Fibroblast of gingiva (primary cell): Measurements from ENCODE around the gene GRID2.
A peak's percentile ranks its signal among the peaks of the same experiment; 100 is the strongest.
"Not testable (repeated sequence)": the region's sequence is repeated elsewhere in the genome, so short reads cannot be mapped to it uniquely, and the experiment has no call there.

Source experiments
- DNase-seq: peaks from one replicate; pipeline ENCODE4 v3.0.0-alpha.2; 2011; ENCODE audit warnings: low read depth

The GRID2 gene

GRCh38 chr4:93199492-93199891 is 895.7 kb downstream of the GRID2 start:
- DNase-seq: peak; percentile 41

DNA sequence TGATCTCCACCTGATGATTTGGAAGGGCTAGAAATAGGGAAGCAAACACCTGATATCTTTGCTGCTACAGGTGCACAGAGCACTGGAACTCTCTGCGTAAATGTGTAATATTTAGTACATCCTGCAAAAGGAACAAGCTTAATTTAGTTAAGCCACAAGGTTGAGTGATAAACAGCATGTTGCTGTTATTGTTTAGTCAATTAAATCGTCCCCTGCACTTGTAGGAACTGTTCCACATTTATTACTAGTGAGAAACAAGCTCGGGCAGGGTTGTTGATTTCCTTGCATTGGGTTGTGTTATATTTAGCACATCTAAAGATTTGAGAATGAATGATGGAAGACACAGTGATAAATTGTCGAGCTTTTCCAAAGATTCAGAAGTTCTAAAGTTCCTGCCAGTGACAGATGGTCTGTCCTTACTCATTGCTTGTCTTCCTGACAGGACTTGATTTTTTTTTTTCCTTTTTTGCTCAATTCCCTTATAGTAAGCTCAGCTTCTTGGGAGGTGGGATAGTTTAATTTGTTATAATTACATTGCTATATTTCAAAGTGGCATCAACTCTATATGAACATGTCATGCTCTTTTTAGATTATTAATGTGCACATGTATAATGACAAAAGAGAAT is 897.8 kb downstream of the GRID2 start:
- no peak for DNase-seq

GRCh38 chr4:93203708-93204107 is 899.9 kb downstream of the GRID2 start:
- DNase-seq: no peak

DNA sequence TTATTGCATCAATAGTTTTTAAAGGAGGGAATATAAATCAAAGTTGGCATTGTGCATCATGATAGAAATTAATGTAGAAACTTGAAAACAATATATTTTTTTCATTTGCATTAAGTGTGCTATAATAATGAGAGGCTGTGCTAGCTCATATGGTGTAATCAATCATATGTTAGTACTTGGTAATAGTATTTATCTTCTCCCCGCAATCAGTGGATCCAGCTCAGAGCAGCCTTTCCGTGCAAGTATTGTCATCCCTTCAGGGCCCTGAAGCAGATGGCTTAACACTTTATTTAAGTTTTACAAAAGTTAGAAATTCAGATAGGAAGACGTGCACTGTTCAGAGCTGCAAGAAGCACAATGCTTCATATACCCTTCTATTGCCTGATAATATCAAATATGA is 908.5 kb downstream of the GRID2 start:
- no peak for DNase-seq

- DNase-seq: no peak
Observed at GRCh38 chr4:93216646-93217045, 912.9 kb downstream of the GRID2 start.

DNA sequence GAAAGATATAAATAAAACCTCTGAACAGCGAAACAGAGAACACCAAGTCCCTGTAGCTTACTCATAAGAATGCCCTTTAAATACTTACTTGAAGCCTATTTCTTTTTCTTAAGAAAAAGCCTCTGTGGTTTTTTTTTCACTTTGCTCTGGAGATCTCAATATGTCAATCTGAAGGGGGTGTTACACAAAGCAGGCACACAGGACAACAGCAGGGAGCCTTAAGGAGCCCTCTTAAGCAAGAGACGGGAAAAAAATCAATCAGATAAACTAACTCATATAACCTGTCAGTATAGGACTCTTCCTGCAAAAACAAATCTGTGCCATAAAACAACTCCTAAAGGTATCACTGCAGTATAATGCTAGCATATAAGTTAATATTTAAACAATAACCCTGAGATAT is 913.7 kb downstream of the GRID2 start:
- no peak for DNase-seq

DNA sequence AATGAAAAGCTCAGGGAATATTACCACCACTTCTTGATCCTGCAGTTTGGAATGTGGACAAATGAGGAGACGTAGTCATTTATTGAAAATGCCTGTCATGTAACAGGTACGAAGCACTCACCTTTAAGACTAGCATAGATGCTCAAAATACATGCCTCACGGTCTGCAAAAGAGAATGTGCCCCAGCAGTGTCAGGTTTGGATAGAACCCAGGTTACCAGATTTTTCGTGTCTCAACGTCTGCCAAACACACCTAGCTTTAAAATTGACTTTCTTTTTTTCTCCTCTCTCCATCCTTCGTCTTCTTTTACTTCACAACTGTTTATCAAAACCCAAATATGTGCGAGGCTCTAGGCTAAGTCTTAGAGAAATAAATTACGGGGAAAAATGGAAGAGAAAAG is 918.0 kb downstream of the GRID2 start:
- no peak for DNase-seq

GRCh38 chr4:93228021-93228420 is 924.3 kb downstream of the GRID2 start:
- no peak for DNase-seq

DNA sequence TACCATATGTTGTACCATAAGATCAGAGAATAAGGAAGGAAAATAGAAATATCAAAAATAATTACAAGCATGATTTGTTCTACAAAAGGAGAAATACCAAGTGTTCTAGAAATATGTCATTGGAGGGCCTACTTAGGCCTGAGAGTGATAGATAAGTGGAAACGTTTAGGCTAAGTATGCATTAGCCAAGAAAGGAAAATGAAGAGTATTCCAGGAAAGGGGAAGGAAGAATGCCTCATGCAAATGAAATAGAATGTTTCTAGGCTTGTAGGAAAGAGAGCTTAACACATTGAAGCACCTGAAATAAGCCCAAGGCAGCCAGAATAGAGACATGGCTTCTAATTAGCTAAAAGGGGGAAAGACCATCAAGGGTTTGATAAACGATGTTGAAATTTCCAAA is 929.1 kb downstream of the GRID2 start:
- no peak for DNase-seq

DNA sequence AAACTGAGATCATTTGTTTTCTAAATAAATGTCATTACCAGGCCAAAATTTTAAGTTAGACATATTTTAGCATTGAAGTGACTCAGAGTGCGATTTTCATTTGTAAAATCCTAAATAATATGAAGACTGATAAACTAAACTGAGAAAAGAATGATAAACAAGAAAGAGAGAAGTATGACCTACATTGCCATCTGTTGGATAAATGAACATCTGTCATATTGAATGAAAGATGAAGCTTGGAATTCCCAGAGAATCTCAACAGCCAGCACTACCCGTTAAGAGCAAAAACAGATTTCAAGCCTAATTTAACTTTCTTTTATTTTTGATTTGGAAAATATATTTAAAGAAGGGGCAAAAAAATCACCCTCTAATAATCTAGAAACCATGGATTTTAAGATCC is 933.8 kb downstream of the GRID2 start:
- no peak for DNase-seq

DNA sequence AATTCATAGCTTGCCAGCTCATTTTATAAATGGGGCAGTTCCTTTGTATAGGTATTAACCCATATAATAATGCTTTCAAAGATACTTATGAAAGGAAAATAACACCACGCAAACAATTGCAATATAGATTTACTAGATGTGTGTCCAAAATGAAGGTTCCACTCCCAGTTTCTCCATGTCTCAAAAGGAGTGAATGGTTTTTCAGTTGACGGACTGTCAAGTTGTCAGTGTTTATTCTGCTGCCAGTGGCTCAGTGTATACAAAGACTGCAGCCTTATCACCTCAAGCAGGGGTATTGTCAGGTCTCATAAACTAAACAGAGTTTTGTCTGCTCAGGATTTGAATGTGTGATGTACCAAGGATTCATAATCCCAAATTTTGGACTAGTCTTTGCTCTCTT is 939.5 kb downstream of the GRID2 start:
- no peak for DNase-seq

DNA sequence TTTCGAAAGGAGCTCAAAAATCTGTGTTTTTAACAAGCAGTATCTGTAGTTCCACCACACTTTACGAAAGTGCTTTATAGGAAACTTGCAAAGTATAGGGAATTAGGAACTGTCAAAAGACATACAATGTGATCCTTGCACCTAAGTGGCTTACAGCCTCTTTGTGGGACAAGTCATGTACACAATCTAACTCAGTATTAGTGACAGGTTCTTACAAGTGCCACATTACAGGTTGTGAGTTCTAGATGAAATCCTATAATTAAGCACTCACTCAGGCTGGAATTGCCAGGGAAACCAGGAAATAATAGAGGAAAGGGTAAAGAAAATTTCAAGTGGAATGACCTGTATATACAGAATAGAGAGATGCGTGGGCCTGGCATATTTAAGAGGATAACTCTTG is 957.4 kb downstream of the GRID2 start:
- DNase-seq: no peak

DNA sequence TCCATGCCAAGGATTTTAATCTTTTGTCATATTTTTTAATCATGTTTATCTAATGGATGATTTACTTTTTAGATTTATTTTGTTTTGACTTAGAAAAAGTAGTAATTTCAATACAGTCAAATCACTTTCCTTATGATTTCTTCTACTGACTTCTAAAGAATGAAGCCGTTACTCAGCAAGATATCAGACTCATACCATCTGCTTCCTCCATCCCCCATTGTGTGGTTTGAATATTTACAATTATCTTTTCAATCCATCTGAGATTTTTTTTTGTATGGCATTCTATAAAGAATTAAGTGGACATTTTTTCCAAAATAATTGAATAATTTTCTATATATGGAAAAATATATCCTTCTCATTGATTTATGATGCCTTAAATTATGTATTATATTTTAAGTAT is 959.4 kb downstream of the GRID2 start:
- no peak for DNase-seq

- DNase-seq: no peak
Observed at GRCh38 chr4:93267747-93268146, 964.0 kb downstream of the GRID2 start.

GRCh38 chr4:93285346-93285745 is 981.6 kb downstream of the GRID2 start:
- DNase-seq: no peak

DNA sequence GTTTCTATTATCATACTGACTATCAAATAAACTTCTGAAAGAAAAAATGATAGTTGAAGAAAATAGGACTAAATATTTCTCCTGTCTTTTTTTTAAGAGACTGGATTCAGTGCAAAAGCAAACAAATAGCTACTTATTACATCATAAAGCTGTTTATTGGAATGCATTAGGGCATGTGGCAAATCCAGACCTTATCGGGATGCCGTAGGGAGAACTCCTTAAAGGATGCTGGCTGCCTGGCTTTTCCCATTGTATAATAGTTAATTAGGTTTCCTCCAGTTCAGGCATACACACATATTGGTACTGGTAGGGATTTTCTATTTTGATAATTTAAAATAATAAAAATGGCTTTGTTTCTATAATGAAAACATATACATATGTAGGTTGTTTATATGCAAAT is 985.5 kb downstream of the GRID2 start:
- no peak for DNase-seq

GRCh38 chr4:93289831-93290230 is 986.1 kb downstream of the GRID2 start:
- DNase-seq: no peak

GRCh38 chr4:93299118-93299517 is 995.4 kb downstream of the GRID2 start:
- no peak for DNase-seq

GRCh38 chr4:93300780-93301555 is 997.2 kb downstream of the GRID2 start:
- DNase-seq: not testable (repeated sequence)

DNA sequence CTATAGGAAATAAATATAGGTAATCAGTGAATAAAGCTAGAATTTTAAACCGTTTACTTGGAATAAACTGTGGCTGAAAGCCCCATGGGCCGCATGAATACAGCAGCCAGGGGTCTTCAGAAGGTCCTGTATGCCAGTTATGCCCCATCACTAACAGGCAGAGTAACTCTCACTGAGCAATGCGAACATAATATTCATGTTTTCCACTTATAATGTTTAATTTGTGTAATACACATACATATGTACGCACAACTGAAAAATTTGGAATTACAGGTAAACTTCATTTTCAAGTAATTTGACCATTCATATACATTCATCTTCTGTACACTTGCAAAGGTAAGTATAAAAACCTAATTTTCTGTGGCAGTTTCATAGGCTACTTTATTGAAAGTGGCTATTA is 998.5 kb downstream of the GRID2 start:
- no peak for DNase-seq

DNA sequence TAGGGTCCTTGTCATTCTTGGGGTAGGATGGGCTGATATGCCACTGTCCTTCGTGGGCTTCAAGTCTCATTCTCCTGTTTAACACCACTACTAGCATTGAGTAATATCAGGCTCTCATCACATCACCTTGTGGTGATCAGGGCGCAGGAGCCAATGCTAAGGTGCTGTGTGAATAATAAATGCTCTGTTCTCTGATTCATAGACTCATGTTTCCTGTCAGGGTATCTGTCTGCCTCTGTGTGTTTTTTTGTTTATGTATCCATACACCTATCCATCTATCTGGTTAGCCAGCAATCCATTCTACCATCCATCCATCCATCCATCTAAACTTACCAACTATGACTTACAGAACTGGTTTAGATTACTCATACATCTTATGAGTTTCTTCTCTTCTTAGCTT is 999.7 kb downstream of the GRID2 start:
- DNase-seq: no peak

GRCh38 chr4:93312299-93312698 is 1008.5 kb downstream of the GRID2 start:
- DNase-seq: no peak

DNA sequence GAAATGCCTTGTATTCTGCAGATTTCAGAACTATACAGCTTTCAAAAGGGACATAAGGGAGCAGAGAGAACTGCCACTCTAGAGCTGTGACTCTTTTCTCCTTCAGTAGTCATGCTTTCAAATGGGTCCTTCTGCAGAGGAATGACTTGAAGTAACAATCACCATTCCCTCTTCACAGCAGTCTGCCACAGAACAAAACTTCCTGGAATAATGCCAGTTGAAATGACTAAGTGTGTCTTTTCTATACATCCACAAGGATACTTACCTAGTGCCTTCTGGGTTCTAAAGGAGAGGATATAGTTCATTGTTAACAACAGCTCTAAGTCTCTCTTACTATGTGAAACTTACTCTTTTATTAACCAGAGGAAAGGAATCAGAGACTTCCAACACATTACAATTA is 1009.4 kb downstream of the GRID2 start:
- peak; percentile 4 for DNase-seq

DNA sequence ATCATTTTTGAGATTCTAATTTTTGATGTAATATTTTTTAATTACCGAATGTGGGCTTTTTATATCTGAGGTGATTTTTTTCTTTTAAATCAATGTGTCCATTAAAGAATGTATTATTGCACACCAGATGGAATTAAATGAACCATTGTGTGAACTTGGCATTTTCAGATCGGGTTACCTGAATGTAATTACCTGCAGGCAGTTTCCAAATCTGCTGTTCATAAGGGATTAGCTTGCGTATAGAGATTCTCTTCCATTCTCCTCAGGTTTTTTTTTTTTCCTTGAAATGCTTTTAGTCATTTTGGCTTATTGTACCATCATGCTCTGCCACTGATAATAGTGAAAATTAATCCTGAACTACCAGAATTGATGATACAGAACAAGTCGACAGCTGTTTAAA is 1013.3 kb downstream of the GRID2 start:
- no peak for DNase-seq
